ENCODE results near the gene MPP2.
"Not testable (repeated sequence)": the region's sequence is repeated elsewhere in the genome, so short reads cannot be mapped to it uniquely, and the experiment has no call there.

The MPP2 gene

GRCh38 chr17:43875476-43876147 lies 31.7 kb downstream of the MPP2 start:
- no peak for DNase-seq (ENCODE audit: low read depth in 1 of 2, low spot score in 1 of 2)
- no peak for TF ChIP-seq JUND (IDR thresholded peaks at IDR 0.05; ENCODE audit: low read depth)
- in situ Hi-C loops (cut with HindIII; ENCODE audit: low pct_unique_long_range_greater_than_20kb, low sequenced_read_pairs), result no loop called here

- no peak for TF ChIP-seq JUND (IDR thresholded peaks at IDR 0.05; ENCODE audit: low read depth)
- in situ Hi-C loops (cut with HindIII; ENCODE audit: low pct_unique_long_range_greater_than_20kb, low sequenced_read_pairs), result no loop called here
- DNase-seq (ENCODE audit: low read depth in 1 of 2, low spot score in 1 of 2), result no peak
These were observed 33.0 kb downstream of the MPP2 start for GRCh38 chr17:43874293-43874692.

GRCh38 chr17:43873815-43874214 lies 33.5 kb downstream of the MPP2 start:
- in situ Hi-C loops (cut with HindIII; ENCODE audit: low pct_unique_long_range_greater_than_20kb, low sequenced_read_pairs), result no loop called here
- no peak for TF ChIP-seq JUND (IDR thresholded peaks at IDR 0.05; ENCODE audit: low read depth)
- no peak for DNase-seq (ENCODE audit: low read depth in 1 of 2, low spot score in 1 of 2)

GRCh38 chr17:43873091-43873490 lies 34.2 kb downstream of the MPP2 start:
- no peak for DNase-seq (ENCODE audit: low read depth in 1 of 2, low spot score in 1 of 2)
- in situ Hi-C loops (cut with HindIII; ENCODE audit: low pct_unique_long_range_greater_than_20kb, low sequenced_read_pairs), result no loop called here
- TF ChIP-seq JUND (IDR thresholded peaks at IDR 0.05; ENCODE audit: low read depth), result no peak

- DNase-seq (ENCODE audit: low read depth in 1 of 2, low spot score in 1 of 2), result no peak
- in situ Hi-C loops (cut with HindIII; ENCODE audit: low pct_unique_long_range_greater_than_20kb, low sequenced_read_pairs), result no loop called here
- TF ChIP-seq JUND (IDR thresholded peaks at IDR 0.05; ENCODE audit: low read depth), result no peak
These were observed 35.2 kb downstream of the MPP2 start for GRCh38 chr17:43871946-43872690.

- in situ Hi-C loops (cut with HindIII; ENCODE audit: low pct_unique_long_range_greater_than_20kb, low sequenced_read_pairs), result not testable (repeated sequence)
These were observed 38.3 kb downstream of the MPP2 start for GRCh38 chr17:43869031-43869430.

GRCh38 chr17:43868226-43868994 lies 38.9 kb downstream of the MPP2 start:
- TF ChIP-seq JUND (IDR thresholded peaks at IDR 0.05; ENCODE audit: low read depth), result no peak
- DNase-seq (ENCODE audit: low read depth in 1 of 2, low spot score in 1 of 2), result no peak
- in situ Hi-C loops (cut with HindIII; ENCODE audit: low pct_unique_long_range_greater_than_20kb, low sequenced_read_pairs), result no loop called here

More at GRCh38 chr17:43869031-43869430, 38.3 kb downstream of the MPP2 start:
- not testable (repeated sequence) for DNase-seq (ENCODE audit: low read depth in 1 of 2, low spot score in 1 of 2)

GRCh38 chr17:43864161-43864984 lies 43.0 kb downstream of the MPP2 start:
- DNase-seq (ENCODE audit: low read depth in 1 of 2, low spot score in 1 of 2), result no peak
- in situ Hi-C loops (cut with HindIII; ENCODE audit: low pct_unique_long_range_greater_than_20kb, low sequenced_read_pairs), result no loop called here
- no peak for TF ChIP-seq JUND (IDR thresholded peaks at IDR 0.05; ENCODE audit: low read depth)

GRCh38 chr17:43861960-43862359 lies 45.4 kb downstream of the MPP2 start:
- in situ Hi-C loops (cut with HindIII; ENCODE audit: low pct_unique_long_range_greater_than_20kb, low sequenced_read_pairs), result no loop called here
- TF ChIP-seq JUND (IDR thresholded peaks at IDR 0.05; ENCODE audit: low read depth), result no peak

GRCh38 chr17:43860927-43861622 lies 46.3 kb downstream of the MPP2 start:
- TF ChIP-seq JUND (IDR thresholded peaks at IDR 0.05; ENCODE audit: low read depth), result no peak
- no peak for DNase-seq (ENCODE audit: low read depth in 1 of 2, low spot score in 1 of 2)
- in situ Hi-C loops (cut with HindIII; ENCODE audit: low pct_unique_long_range_greater_than_20kb, low sequenced_read_pairs), result no loop called here

More at GRCh38 chr17:43861960-43862359, 45.4 kb downstream of the MPP2 start:
- no peak for DNase-seq (ENCODE audit: low read depth in 1 of 2, low spot score in 1 of 2)

GRCh38 chr17:43860077-43860725 lies 47.1 kb downstream of the MPP2 start:
- in situ Hi-C loops (cut with HindIII; ENCODE audit: low pct_unique_long_range_greater_than_20kb, low sequenced_read_pairs), result no loop called here
- DNase-seq (ENCODE audit: low read depth in 1 of 2, low spot score in 1 of 2), result no peak
- no peak for TF ChIP-seq JUND (IDR thresholded peaks at IDR 0.05; ENCODE audit: low read depth)

Data from T47D (cell line).